K562 (cell line): ENCODE measurements around the gene SAE1. TPM values are rescaled to one million over a fixed set of nuclear protein-coding genes. Genes with fewer than 3 reads are reported as not detected.

Source experiments
- ATAC-seq: fragments of 200-7000 bp; cut with Tn5 transposase; 3 replicates; pipeline ENCODE4 v1.9.1; 2020; ENCODE audit warnings: moderate library complexity
- BruUV-seq: library from RNA; stranded (reverse); fragments of 400-500 nt; replicated peaks from 2 replicates; lab custom pipeline; 2021; lab: Mats Ljungman, UMichigan
- CTCF ChIA-PET: fragments of 300-600 bp; formaldehyde crosslinking; extraction: SDS; loops from one replicate; lab custom pipeline; 2021; ENCODE audit warnings: low intra/inter-chr PET ratio; lab: Yijun Ruan, JAX
- POLR2A ChIA-PET: fragments of 300-600, 350-650 bp; sonication (Branson Sonifier 250); formaldehyde crosslinking; extraction: SDS; loops from one replicate; lab custom pipeline; 2021; ENCODE audit warnings: antibody characterized with exemption, inconsistent platforms; lab: Yijun Ruan, JAX
- DNase-seq, 4 experiments: peaks; one replicate each; pipeline versions ENCODE4 v3.0.0 to v3.0.0-alpha.2; 2011 to 2018; ENCODE audit warnings: low spot score in 3 of 4, mixed read lengths in 3 of 4; ENCODE audit errors: extremely low read depth in 1 of 4
- FAIRE-seq: peaks from 2 replicates; lab custom pipeline; 2011; peaks lifted over from hg19 to GRCh38; lab: Jason Lieb, UNC
- H2AFZ ChIP-seq: 2 replicates; pipeline ENCODE4 v1.6.0; 2011; ENCODE audit warnings: low read depth, low read length, control low read depth, inconsistent platforms
- H3K27ac ChIP-seq: fragments of 200-600 bp; 3 replicates; pipeline ENCODE4 v1.8.0; 2011; ENCODE audit warnings: low read depth, mild to moderate bottlenecking, control low read depth, inconsistent platforms, low read length, moderate library complexity, mixed read lengths; ENCODE audit errors: extremely low read depth
- H3K27me3 ChIP-seq, 2 experiments: fragments of 300-600 bp in 1 of 2; 2 replicates in 1 of 2; 3 replicates in 1 of 2; pipeline versions ENCODE4 v1.6.0 to v1.8.0; 2011; ENCODE audit warnings: inconsistent platforms in 2 of 2, low read length in 2 of 2, mild to moderate bottlenecking in 1 of 2, mixed read lengths in 1 of 2, moderate library complexity in 1 of 2; ENCODE audit not compliant: control insufficient read depth in 2 of 2, insufficient read depth in 2 of 2
- H3K36me3 ChIP-seq: fragments of 300-600 bp; 3 replicates; pipeline ENCODE4 v1.8.0; 2011; ENCODE audit warnings: mild to moderate bottlenecking, low read length, inconsistent platforms; ENCODE audit not compliant: control insufficient read depth, insufficient read depth
- H3K4me1 ChIP-seq, 2 experiments: fragments of 200-600 bp in 1 of 2; replicated peaks in 1 of 2; 2 replicates in 1 of 2; 3 replicates in 1 of 2; pipeline versions ENCODE4 v1.5.1 to v1.8.0; 2011; ENCODE audit warnings: inconsistent platforms in 2 of 2, low read length in 2 of 2, mild to moderate bottlenecking in 1 of 2, mixed read lengths in 1 of 2, moderate library complexity in 1 of 2; ENCODE audit not compliant: control insufficient read depth in 2 of 2, insufficient read depth in 2 of 2
- H3K4me2 ChIP-seq: 2 replicates; pipeline ENCODE4 v1.6.1; 2011; ENCODE audit warnings: low read length, control low read depth, inconsistent platforms, mixed read lengths; ENCODE audit not compliant: insufficient read depth
- H3K4me3 ChIP-seq: fragments of 200-600 bp; sonication (generic), shearing (Covaris generic); 2 replicates; pipeline ENCODE4 v1.5.1; 2016; ENCODE audit warnings: control low read depth, inconsistent platforms
- H3K79me2 ChIP-seq: fragments of 200-600 bp; 3 replicates; pipeline ENCODE4 v1.8.0; 2011; ENCODE audit warnings: low read length, inconsistent platforms; ENCODE audit not compliant: control insufficient read depth, insufficient read depth
- H3K9ac ChIP-seq, 2 experiments: 2 replicates each; pipeline versions ENCODE4 v1.6.0 to v1.6.1; 2011; ENCODE audit warnings: low read depth in 2 of 2, low read length in 2 of 2, control low read depth in 1 of 2, inconsistent platforms in 1 of 2, mild to moderate bottlenecking in 1 of 2, mixed read lengths in 1 of 2; ENCODE audit not compliant: insufficient read depth in 1 of 2
- H3K9me1 ChIP-seq: one replicate; pipeline ENCODE4 v1.6.0; 2011; ENCODE audit warnings: inconsistent platforms, mild to moderate bottlenecking, low read length, moderate library complexity; ENCODE audit not compliant: control insufficient read depth, insufficient read depth
- H3K9me3 ChIP-seq: replicated peaks from 2 replicates; pipeline ENCODE4 v1.5.1; 2011; ENCODE audit warnings: low read depth, low read length, inconsistent platforms; ENCODE audit not compliant: control insufficient read depth, insufficient read depth
- H4K20me1 ChIP-seq: replicated peaks from 2 replicates; pipeline ENCODE4 v1.6.1; 2011; ENCODE audit warnings: low read length, inconsistent platforms, mixed read lengths; ENCODE audit not compliant: control insufficient read depth, insufficient read depth
- GTF2E2 ChIP-seq: fragments of 200-800 bp; sonication (Bioruptor generic); IDR thresholded peaks from 2 replicates; pipeline ENCODE4 v1.6.1; 2016; ENCODE audit warnings: missing genetic modification characterization, missing compliant biosample characterization
- PKNOX1 ChIP-seq: fragments of 450-650 bp; IDR thresholded peaks from 2 replicates; pipeline ENCODE4 v1.6.1; 2016
- RBFOX2 ChIP-seq: fragments of 200-400 bp; formaldehyde crosslinking; IDR thresholded peaks from 2 replicates; pipeline ENCODE4 v1.6.1; 2017; ENCODE audit warnings: low read depth, mild to moderate bottlenecking, low read length, moderate library complexity
- RBM14 ChIP-seq: fragments of 200-400 bp; formaldehyde crosslinking; IDR thresholded peaks from 2 replicates; pipeline ENCODE4 v1.6.1; 2018; ENCODE audit warnings: low read depth, mild to moderate bottlenecking, low read length, moderate library complexity, borderline replicate concordance; ENCODE audit not compliant: insufficient read depth
- ZNF146 ChIP-seq: IDR thresholded peaks from one replicate; pipeline ENCODE4 v1.6.1; 2018; ENCODE audit warnings: missing compliant biosample characterization; ENCODE audit not compliant: unreplicated experiment
- WGBS: fragments of 100-300 bp; shearing (Covaris generic); methylation state at CpG from one replicate; pipeline ENCODE4 v1.1.6; 2016; ENCODE audit warnings: low coverage, mixed read lengths; ENCODE audit not compliant: insufficient coverage; ENCODE audit errors: missing lambda C conversion rate; 5-methylcytosine and 5-hydroxymethylcytosine counted together
- in situ Hi-C: fragments of 300-500 bp; cut with MboI; formaldehyde crosslinking; loops from 4 replicates; pipeline ENCODE4 v1.15.0; 2018; ENCODE audit warnings: inconsistent platforms, mixed read lengths
- intact Hi-C: fragments of 100-400 bp; cut with micrococcal nuclease; formaldehyde crosslinking; loops from 2 replicates; pipeline ENCODE4 v1.14.2; 2022
- polyA plus RNA-seq, 8 experiments: library from polyadenylated mRNA; depleted of rRNA in 4 of 8; stranded (reverse) in 5 of 8; unstranded in 3 of 8; fragments of >200 nt; fragmentation: Nextera tagmentation in 2 of 8; fragmentation: Illumina TruSeq in 1 of 8; extraction: Ambion mirVana in 2 of 8; extraction: Trizol in 1 of 8; gene quantifications; 2 replicates each; pipeline versions ENCODE4 v1.2.1 to v1.2.3, GENCODE V29; 2011 to 2014; ENCODE audit warnings: inconsistent platforms in 1 of 8, missing spikeins in 1 of 8
- total RNA-seq, 7 experiments: library from RNA; depleted of rRNA in 6 of 7; stranded (reverse); fragments of >200 nt in 6 of 7; fragmentation: Illumina TruSeq in 2 of 7; extraction: Trizol in 2 of 7; gene quantifications; 2 replicates each; pipeline versions ENCODE4 v1.2.1 to v1.2.3, GENCODE V29; 2011 to 2021; ENCODE audit warnings: low replicate concordance in 1 of 7

SAE1 gene
- total and polyA plus RNA-seq, 9 of the 15 experiments (the other 6 are each of a cell fraction or from before 2014, with no cell fraction given): 82.8 to 299 (median 217) TPM

GRCh38 chr19:47135156-47135555, 4.5 kb downstream of the SAE1 start:
- DNase-seq (no peak), FAIRE-seq (no peak), ATAC-seq (no peak)
- Histone ChIP-seq H4K20me1 (no peaks in the 10 kb centered on the region; the same call in 1 of the 2 replicates), H3K4me3 (no peak overlapping the region), H3K36me3 (peaks cover 63% of the 10 kb centered on the region), H2AFZ (no peak overlapping the region), H3K4me2 (no peak overlapping the region), H3K9me1 (no peaks in the 10 kb centered on the region), H3K9ac (no peak overlapping the region), H3K79me2 (peaks cover 94% of the 10 kb centered on the region), H3K4me1 (peaks cover 20 to 37% of the 10 kb centered on the region in 2 experiments; a peak in 4 of 5 replicates), H3K27ac (no peak overlapping the region), H3K27me3 (no peaks in the 10 kb centered on the region), H3K9me3 (peaks cover 3% of the 10 kb centered on the region)
- TF ChIP-seq PKNOX1: no peak
- TF ChIP-seq RBM14: no peak
- peak; percentile 9; the same call in 1 of the 2 replicates for TF ChIP-seq RBFOX2
- no peak for TF ChIP-seq GTF2E2 (tag)
- TF ChIP-seq ZNF146: no peak
- POLR2A ChIA-PET: interaction anchor here (0.9 to 12.1 kb wide), 3 partner anchors 11 to 22 kb away, joined by 3 to 109 read pairs (median 5); partner anchors contain the start of gene ZC3H4
- intact Hi-C loops: no loop called here
- BruUV-seq: no TSS peak
- in situ Hi-C loops: no loop called here
- CTCF ChIA-PET: no interaction called here
- WGBS: 86% methylated on average over 3 of the region's 3 CpGs
